Nephron progenitor cell (in vitro differentiated cells): ENCODE measurements around the gene TAS2R38.

Experiments used
- DNase-seq: peaks from one replicate; pipeline ENCODE4 v3.0.0; 2021
- H3K27ac Mint-ChIP-seq: 2 replicates; pipeline ENCODE4 v1.8.0; 2021; ENCODE audit warnings: mild to moderate bottlenecking, moderate library complexity, mixed read lengths
- H3K27me3 Mint-ChIP-seq: 2 replicates; pipeline ENCODE4 v1.8.0; 2021; ENCODE audit warnings: mild to moderate bottlenecking, low read depth, mixed read lengths; ENCODE audit not compliant: poor library complexity
- H3K36me3 Mint-ChIP-seq: 2 replicates; pipeline ENCODE4 v1.8.0; 2021; ENCODE audit warnings: low read depth, mixed read lengths
- H3K4me1 Mint-ChIP-seq: 2 replicates; pipeline ENCODE4 v1.8.0; 2021; ENCODE audit warnings: mixed read lengths
- H3K4me3 Mint-ChIP-seq: 2 replicates; pipeline ENCODE4 v1.8.0; 2021; ENCODE audit warnings: mild to moderate bottlenecking, moderate library complexity, mixed read lengths
- H3K9me3 Mint-ChIP-seq: 2 replicates; pipeline ENCODE4 v1.8.0; 2021; ENCODE audit warnings: mild to moderate bottlenecking, moderate library complexity, mixed read lengths
- TF ChIP-seq, protein P1 (sequence below): fragments of 200-600 bp; sonication (generic); IDR thresholded peaks from 2 replicates; pipeline ENCODE4 v1.5.0; 2021; ENCODE audit warnings: antibody characterized with exemption

The TAS2R38 gene

DNA sequence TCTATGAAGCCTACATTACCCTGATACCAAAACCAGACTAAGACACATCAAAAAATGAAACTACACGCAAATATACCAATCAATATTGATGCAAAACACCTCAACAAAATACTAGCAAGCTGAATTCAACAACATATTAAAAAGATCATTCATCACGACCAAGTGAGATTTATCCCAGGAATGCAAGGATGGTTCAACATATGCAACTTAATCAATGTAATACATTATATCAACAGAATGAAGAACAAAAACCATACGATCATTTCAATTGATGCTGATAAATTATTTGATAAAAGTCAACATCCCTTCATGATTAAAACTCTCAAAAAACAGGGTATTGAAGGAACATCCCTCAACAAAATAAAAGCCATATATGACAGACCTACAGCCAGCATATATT lies 32.5 kb downstream of the TAS2R38 start:
- DNase-seq: no peak
- Mint-ChIP-seq H3K9me3 (peaks cover 23% of the 10 kb centered on the region), H3K4me1 (no peaks in the 10 kb centered on the region), H3K27me3 (peaks cover 20% of the 10 kb centered on the region), H3K4me3 (no peak overlapping the region), H3K36me3 (no peaks in the 10 kb centered on the region), H3K27ac (no peak overlapping the region)
- TF ChIP-seq, protein P1, sequence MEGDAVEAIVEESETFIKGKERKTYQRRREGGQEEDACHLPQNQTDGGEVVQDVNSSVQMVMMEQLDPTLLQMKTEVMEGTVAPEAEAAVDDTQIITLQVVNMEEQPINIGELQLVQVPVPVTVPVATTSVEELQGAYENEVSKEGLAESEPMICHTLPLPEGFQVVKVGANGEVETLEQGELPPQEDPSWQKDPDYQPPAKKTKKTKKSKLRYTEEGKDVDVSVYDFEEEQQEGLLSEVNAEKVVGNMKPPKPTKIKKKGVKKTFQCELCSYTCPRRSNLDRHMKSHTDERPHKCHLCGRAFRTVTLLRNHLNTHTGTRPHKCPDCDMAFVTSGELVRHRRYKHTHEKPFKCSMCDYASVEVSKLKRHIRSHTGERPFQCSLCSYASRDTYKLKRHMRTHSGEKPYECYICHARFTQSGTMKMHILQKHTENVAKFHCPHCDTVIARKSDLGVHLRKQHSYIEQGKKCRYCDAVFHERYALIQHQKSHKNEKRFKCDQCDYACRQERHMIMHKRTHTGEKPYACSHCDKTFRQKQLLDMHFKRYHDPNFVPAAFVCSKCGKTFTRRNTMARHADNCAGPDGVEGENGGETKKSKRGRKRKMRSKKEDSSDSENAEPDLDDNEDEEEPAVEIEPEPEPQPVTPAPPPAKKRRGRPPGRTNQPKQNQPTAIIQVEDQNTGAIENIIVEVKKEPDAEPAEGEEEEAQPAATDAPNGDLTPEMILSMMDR: no peak

DNA sequence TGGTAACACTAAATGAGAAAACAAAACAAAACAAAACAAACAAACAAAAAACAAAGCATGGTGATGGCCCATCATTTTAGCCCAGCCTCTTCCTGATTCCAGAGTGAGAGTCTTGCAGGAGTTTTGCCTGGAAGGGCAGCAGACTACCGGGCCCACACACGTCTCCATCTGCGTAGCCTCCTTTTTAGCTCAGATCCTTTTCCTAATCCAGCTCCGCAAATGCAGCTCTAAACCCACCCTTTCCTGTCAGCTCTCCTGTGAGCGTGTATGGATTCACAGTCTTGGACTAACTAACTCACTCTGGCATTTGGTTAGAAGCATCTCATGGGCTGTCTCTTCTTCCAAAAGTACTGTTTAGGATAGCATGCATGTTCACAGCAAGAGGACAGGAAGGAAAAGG lies 43.4 kb downstream of the TAS2R38 start:
- DNase-seq: no peak
- Mint-ChIP-seq H3K9me3 (peaks cover 7% of the 10 kb centered on the region), H3K4me3 (no peak overlapping the region), H3K27me3 (peaks cover 9% of the 10 kb centered on the region), H3K4me1 (no peaks in the 10 kb centered on the region), H3K27ac (no peak overlapping the region), H3K36me3 (no peaks in the 10 kb centered on the region)
- TF ChIP-seq, protein P1: no peak

- H3K4me1 Mint-ChIP-seq: no peaks in the 10 kb centered on the region
- H3K4me3 Mint-ChIP-seq: no peak overlapping the region
- no peak overlapping the region for H3K27ac Mint-ChIP-seq
- H3K27me3 Mint-ChIP-seq: peaks cover 9% of the 10 kb centered on the region
- TF ChIP-seq, protein P1: no peak
- peaks cover 7% of the 10 kb centered on the region for H3K9me3 Mint-ChIP-seq
- H3K36me3 Mint-ChIP-seq: no peaks in the 10 kb centered on the region
- DNase-seq: no peak
These were observed 44.8 kb downstream of the TAS2R38 start for GRCh38 chr7:141928845-141929195.

- TF ChIP-seq, protein P1: no peak
- no peaks in the 10 kb centered on the region for H3K36me3 Mint-ChIP-seq
These were observed 45.3 kb downstream of the TAS2R38 start for GRCh38 chr7:141928146-141928844.

More at GRCh38 chr7:141928146-141928844, 45.3 kb downstream of the TAS2R38 start:
- Mint-ChIP-seq H3K4me1 (no peaks in the 10 kb centered on the region), H3K27me3 (peaks cover 9% of the 10 kb centered on the region), H3K27ac (peak overlapping the region; percentile 16), H3K4me3 (no peak overlapping the region), H3K9me3 (peaks cover 7% of the 10 kb centered on the region)
- DNase-seq: no peak
